GM19099 (cell line): Measurements from ENCODE around the gene NOC2L.

ENCODE experiments used
- POLR2A ChIP-seq: IDR thresholded peaks from 3 replicates; pipeline ENCODE4 v1.6.1; 2011; ENCODE audit warnings: low read depth; ENCODE audit not compliant: insufficient read length; ENCODE audit errors: extremely low read depth

The NOC2L gene

DNA sequence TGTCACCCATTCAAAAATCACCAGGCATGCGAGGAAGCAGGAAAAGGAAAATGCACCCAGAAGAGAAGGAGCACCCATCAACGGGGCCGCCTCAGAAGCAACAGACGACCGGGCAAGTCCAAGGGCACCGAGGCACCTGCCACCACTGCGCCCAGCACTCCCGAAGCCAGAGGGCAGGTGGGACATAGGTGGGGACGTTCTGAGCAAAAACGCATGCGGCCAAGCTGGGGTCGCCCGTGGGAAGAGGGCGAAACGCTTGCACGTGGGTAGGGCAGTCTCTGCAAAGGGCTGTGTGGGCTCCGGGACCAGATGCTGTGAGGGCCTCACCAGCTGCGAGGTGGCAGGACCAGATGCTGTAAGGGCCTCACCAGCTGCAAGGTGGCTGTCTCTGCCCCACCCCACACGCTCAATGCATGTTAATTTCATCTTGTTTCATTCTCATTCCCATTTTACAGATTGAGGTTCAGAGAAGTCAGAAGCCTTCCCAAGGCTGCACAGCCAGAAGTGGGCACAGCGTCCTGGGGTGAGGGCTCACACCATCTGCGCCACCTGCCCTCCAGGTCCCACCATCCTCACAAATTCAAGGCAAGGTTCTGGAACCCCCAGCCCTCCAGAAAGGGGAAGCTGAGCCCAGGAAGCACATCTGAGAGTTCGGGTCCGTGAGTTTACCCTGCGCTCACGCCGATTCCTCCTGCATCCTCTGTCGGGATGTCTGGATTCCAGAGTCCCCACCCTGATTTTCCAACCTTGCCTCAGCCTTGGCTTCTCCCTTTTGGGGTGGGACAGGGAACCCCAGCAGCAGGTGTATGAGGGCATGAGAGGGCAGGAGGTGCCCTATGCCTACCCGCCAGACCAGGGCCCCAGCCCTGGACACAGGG is 43.5 kb downstream of the NOC2L start:
- TF ChIP-seq POLR2A, result no peak

DNA sequence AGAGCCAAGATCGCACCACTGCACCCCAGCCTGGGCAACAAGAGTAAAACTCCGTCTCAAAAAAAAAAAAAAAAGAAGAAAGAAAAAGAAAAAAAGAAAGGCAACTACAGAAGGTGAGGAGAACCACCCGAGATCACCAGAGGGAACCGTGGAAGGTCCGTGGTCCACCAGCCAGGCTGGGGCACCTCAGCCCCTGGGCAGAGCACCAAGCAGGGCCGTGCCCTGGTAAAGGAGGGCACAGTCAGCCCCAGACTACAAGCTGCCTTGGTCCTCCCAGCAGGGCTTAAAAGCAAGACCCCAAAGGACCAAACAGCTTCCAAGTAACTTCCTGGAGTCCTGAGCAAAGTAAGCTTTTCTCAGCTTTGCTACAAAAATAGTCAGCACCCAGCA is 44.2 kb downstream of the NOC2L start:
- TF ChIP-seq POLR2A, result no peak

DNA sequence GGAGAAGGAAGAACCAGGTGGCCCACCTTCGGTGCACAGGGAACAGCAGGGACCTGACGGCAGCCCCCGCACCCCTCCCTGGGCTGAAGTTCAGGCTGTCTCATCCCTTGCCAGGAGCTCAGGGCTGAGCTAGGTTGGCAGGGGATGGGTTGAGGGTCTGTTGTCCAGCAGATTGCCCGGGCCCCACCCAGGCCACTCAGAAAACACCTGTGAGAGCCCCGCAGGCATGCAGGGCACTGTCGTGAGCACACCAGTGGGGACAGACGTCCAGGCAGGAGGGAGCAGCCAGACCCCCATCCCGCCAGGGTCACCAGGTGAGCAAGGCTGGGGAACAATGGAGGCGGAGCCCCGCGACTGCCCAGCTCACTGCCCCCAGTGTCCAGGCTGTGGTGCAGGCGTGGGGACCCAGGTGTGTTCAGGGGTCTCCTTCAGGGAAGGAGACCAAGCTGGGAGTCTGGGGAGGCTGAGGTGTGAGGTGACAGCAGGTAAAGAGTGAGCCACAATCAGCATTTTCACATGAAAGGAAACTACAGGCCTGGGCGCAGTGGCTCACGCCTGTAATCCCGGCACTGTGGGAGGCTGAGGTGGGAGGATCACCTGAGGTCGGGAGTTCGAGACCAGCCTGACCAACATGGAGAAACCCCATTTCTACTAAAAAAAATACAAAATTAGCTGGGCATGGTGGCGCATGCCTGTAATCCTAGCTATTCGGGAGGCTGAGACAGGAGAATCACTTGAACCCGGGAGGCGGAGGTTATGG is 44.7 kb downstream of the NOC2L start:
- no peak for TF ChIP-seq POLR2A

DNA sequence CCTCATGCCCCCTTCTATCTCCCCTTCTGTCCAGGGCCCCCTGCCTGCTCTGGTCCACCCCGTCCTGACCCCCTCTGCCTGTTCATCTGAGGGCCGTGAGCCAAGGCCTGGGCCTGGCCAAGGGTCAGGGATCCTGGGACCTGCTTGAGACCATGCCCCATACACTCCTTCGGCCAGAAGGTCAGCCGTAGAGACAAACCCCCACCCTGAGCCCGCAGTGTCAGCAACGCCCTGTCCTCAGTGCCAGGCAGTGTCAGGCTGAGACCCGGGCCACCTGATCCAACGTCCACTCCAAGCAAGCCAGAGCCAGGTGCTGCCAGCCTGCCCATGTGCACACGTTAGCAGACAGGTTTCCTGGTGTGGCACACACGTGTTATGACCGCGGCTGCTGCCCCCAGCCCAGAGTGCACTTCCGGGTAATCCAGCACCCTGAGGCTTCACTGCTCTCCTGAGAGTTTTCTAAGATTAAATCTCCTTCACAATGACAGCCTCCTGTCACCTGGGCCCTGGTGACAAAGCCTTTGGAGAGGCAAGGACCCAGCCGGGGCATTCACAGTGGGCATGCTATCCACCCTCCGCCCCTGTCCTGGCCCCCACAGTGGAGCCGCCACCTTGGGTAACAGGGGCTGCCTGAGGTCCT is 45.4 kb downstream of the NOC2L start:
- no peak for TF ChIP-seq POLR2A

DNA sequence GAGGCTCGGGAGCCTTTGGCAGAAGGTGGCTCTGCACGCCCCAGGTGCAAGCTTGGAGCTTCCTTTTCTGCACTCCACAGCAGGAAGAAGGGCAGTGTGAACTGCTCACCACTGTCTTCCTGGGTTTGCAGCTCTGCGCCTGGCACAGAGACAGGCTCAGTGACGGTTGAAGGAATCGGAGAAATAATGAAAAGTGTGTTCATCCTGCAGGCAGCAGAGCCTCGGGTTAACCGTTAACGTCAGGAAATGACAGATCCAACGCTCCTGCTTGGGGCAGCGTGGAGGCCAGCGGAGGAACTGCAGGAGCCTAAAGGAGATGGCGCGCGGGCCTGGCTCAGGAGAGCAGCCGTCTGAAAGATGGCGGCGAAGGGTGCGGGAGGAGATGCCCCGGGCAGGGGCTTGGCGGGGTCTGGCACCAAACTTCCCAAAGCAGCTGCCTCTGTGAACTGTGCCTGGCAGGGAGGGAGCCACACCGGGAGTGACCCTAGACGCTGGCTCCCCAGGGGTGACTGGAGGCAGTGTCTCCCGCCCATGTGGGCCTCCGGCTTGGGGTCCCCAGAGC is 46.2 kb downstream of the NOC2L start:
- TF ChIP-seq POLR2A, result no peak

DNA sequence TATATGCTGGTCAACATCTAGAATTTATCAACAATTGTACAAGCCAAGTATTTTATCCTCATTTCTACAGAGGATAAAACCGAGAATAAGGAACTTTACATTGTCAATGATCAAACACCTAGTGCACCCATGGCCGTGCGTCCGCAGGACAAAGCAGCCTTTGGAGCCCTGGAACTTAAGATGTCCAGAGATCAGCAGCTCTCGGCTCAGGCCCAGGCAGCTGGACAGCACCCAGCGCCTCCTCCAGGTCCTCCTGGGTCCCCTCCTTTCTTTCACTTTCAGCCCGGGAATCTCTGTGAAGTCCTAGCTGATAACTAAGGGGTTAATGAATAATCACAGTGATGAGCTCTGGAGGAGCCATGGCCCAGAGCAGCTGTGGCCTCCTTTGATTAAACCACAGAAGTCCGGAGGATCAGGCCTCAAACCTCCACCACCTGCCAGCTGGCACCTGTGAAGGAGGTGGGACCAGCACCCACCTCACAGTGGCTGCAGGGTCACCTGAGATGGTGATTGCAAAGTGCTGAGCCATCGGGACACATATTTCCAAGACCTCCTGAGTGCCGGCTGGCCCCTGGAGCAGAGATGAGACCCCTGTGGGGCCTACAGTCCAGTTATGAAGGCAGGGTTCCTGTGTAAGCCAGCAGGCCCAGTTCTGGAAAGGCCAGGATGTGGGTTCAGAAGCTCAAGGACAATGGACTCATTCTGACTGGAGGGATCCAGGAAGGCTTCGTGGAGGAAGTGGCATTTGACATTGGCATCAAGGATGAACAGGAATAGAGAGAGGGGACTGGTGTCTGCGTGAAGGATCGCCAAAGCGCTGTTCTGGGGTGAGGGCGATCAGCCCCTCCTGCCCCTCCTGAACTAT is 46.9 kb downstream of the NOC2L start:
- TF ChIP-seq POLR2A, result no peak

DNA sequence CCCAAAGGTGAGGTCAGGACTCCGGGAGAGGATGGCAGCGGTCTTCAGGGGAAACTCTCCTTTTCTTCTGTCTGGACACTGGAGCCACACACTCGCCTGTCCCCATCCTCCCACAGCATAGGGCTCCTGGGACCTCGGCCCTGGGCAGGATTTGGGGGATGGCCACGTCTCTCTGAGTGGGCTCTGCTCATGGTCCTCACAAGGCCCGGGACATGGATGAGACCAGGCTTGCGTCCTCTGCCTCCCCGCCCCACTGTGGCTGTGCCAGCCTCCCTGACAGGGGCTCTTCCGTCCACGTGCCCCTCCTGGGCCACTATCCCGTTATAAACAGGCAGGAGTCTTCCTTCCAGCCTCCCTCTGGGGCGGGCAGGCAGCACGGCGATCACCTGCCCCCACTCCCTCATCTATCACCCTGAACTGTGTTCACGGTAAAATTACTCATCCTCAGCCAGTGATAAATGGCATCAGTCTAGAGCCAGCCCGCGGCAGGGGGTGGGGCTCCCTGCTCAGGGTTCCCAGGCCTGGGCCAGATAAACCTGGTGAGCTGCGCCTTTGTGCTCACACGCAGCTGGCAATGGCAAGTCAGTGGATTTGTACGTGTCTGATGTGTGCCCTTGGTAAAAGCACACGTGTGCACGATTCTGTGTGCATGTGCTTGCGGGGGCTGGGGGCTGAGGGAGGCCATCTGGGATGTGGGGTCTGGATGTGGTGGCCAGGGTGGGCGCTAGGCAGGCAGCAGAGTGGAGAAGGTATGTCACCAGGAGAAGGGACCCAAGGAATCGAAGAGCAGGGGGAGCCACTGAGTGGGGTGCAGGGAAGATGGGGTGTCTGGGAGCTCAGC is 48.0 kb downstream of the NOC2L start:
- no peak for TF ChIP-seq POLR2A

DNA sequence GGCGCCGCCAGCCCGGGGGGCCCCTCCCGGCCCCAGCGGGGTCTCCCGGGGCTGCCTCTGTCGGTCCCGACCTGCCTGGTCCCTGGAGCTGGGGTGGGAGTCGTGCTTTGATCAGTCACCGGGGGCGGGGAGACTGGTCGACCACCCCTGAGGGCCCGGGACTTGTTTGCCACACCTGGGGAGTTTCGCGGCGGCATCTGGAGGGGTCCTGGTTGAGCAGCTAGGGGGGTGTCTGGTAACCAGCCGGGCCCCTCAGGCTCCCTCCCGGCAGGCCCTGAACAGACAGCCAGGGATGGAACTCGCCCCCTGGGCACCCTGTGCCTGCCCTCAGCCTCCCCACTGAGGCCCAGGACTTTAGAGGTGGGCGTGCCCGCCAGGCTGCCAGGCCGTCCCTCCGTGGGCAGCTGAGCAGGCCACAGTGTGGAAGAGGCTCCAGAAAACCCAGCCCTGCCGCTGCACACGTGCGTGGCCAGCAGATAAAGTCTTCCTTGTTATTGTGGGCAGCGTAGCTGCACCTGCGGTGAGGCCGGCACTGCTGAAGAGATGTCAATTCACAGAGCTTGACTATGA is 48.7 kb downstream of the NOC2L start:
- TF ChIP-seq POLR2A, result no peak

DNA sequence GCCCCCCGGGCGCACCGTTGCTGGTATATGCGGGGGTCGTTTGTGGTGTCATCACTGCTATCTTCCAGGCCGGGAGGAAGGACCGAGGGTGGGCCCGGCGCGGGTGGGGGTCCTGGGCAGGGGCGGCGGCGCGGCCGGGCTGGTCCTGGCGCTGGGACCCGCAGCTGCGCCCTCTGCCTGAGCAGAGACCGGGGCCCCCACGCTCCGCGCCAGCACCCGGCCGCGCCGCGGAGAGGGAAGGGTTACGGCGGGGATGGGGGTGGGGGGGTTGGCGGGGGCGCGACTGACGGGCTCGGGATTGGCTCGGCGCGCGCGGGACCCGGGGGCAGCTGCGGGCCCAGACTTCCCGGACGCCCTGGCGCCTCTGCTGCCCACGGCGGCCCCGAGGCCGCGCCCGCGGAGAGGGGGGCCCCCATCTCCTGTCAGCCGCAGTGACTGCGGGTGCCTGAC is 49.2 kb downstream of the NOC2L start:
- TF ChIP-seq POLR2A, result no peak

DNA sequence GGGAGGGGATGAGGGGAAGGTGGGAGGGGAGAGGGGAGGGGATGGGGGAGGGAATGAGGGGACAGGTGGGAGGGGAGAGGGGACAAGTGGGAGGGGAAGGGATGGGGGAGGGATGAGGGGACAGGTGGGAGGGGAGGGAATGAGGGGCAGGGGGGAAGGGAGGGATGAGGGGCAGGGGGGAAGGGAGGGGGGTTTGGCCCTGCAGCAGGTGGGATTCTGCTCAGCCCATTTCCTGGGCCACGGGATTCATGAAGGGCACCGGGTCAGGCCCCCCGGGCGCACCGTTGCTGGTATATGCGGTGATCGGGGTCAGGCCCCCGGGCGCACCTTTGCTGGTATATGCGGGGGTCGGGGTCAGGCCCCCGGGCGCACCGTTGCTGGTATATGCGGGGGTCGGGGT is 50.4 kb downstream of the NOC2L start:
- TF ChIP-seq POLR2A, result no peak

DNA sequence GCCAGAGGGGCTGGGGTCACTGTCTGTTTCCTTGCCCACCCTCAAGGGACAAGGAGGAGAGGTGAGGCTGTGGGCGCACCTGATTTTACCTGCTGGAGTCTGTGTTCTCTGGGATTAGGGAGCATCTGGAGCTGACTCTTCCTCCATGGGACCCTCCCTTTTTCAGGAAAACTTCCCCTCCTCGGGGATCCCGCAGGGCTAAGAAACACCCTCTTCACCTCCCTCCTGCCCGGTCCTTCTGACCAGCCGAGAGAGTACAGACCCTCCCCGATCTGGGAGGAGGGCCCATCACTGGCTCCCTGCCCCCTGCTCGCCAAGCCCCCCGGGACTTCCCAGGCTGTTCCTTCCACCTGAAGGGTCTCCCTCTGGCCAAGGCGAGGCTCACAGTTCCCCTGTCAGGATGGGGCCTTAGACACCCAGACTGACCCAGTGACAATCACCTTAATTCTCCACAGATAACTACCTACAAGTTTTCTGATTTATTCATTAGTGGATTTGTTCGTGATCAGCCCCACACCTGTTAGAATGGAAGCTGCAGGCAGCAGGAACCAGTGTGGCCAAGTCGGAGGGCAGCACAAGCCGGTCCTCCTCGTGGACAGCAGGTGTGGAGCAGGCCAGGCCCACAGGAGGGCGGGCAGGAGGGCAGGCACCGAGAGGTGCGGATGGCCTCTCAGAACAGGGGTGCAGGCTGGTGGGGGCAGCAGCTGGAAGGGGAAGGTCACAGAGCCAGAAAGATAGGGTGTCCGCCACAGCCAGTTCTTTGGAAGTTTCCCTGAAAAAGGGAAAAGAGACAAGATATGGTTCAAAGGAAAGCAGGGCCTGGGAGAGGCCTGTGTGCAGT is 51.2 kb downstream of the NOC2L start:
- TF ChIP-seq POLR2A, result no peak
